ENCODE measurements around the gene FBXO36. TPM values are rescaled to one million over a fixed set of nuclear protein-coding genes. Genes with fewer than 3 reads are reported as not detected.

Gene FBXO36
- total RNA-seq, result 3.7 TPM in 2 replicates

GRCh38 chr2:229922449-229923386 lies at the start of gene FBXO36:
Gene FBXO36 (plus strand): TSS chr2:229922503. CDS start chr2:229922514, 11 bp downstream.

GRCh38 chr2:229921892-229922448 lies 333 bp upstream of the FBXO36 start, which contains the start of gene TRIP12:
Gene TRIP12 (minus strand): TSS chr2:229922009. CDS start chr2:229880079, 41,930 bp downstream.

Other genes with a start within 250 kb of the FBXO36 start
- 3.2 and 5.8 TPM in 2 replicates for gene DNER, start 207.9 kb upstream of the FBXO36 start, total RNA-seq
- gene TRIP12, start 494 bp upstream of the FBXO36 start, total RNA-seq, result 103 and 119 TPM in 2 replicates
- 3.5 and 5.2 TPM in 2 replicates for gene SLC16A14, start 146.4 kb downstream of the FBXO36 start, total RNA-seq